HepG2 (cell line): ENCODE results near the gene GALR3. TPM values are rescaled to one million over a fixed set of nuclear protein-coding genes. Genes with fewer than 3 reads are reported as not detected.

Experiments
- CBX5 ChIP-seq: sonication (generic); formaldehyde crosslinking; IDR thresholded peaks from 2 replicates; pipeline ENCODE4 v1.4.0; 2020; ENCODE audit warnings: missing genetic modification reagents, borderline replicate concordance
- FOXK1 ChIP-seq: sonication (generic); formaldehyde crosslinking; IDR thresholded peaks from 2 replicates; pipeline ENCODE4 v1.4.0; 2020; ENCODE audit warnings: low read depth, missing genetic modification reagents, borderline replicate concordance
- KDM4B ChIP-seq: sonication (generic); formaldehyde crosslinking; IDR thresholded peaks from 2 replicates; pipeline ENCODE4 v1.4.0; 2020; ENCODE audit warnings: missing genetic modification reagents
- RAD21 ChIP-seq: fragments of 450-650 bp; formaldehyde crosslinking; IDR thresholded peaks from 2 replicates; pipeline ENCODE4 v1.5.0; 2020; ENCODE audit warnings: mild to moderate bottlenecking
- RARA ChIP-seq: IDR thresholded peaks from 2 replicates; pipeline ENCODE4 v1.6.1; 2016; ENCODE audit warnings: missing genetic modification reagents, missing compliant biosample characterization
- RFXANK ChIP-seq: IDR thresholded peaks from 2 replicates; pipeline ENCODE4 v1.6.1; 2016
- SATB2 ChIP-seq: sonication (generic); formaldehyde crosslinking; IDR thresholded peaks from 2 replicates; pipeline ENCODE4 v1.5.0; 2020; ENCODE audit warnings: missing genetic modification reagents
- SP4 ChIP-seq: sonication (generic); formaldehyde crosslinking; IDR thresholded peaks from 2 replicates; pipeline ENCODE4 v1.8.1; 2023; ENCODE audit warnings: mild to moderate bottlenecking, missing genetic modification reagents
- TARDBP ChIP-seq: sonication (generic); formaldehyde crosslinking; IDR thresholded peaks from 2 replicates; pipeline ENCODE4 v1.8.0; 2022; ENCODE audit warnings: mild to moderate bottlenecking, missing genetic modification reagents
- TCF7 ChIP-seq: sonication (generic); IDR thresholded peaks from 2 replicates; pipeline ENCODE4 v1.6.1; 2016; ENCODE audit warnings: antibody characterized with exemption, low read depth
- TCF7L2 ChIP-seq: IDR thresholded peaks from 2 replicates; pipeline ENCODE4 v1.6.1; 2011; ENCODE audit warnings: mild to moderate bottlenecking, low read depth, low read length, moderate library complexity
- ZNF274 ChIP-seq: sonication (generic); formaldehyde crosslinking; IDR thresholded peaks from 2 replicates; pipeline ENCODE4 v1.5.1; 2020; ENCODE audit warnings: mild to moderate bottlenecking, missing genetic modification reagents
- ZNF558 ChIP-seq: sonication (generic); formaldehyde crosslinking; IDR thresholded peaks from 2 replicates; pipeline ENCODE4 v1.9.0; 2022; ENCODE audit warnings: mild to moderate bottlenecking, missing genetic modification reagents, borderline replicate concordance
- ZNF781 ChIP-seq: sonication (generic); formaldehyde crosslinking; IDR thresholded peaks from 2 replicates; pipeline ENCODE4 v1.5.1; 2020; ENCODE audit warnings: borderline replicate concordance, mild to moderate bottlenecking, missing genetic modification reagents; ENCODE audit errors: not compliant biosample characterization
- polyA plus RNA-seq, 8 experiments: library from polyadenylated mRNA; depleted of rRNA in 3 of 8; stranded (reverse) in 7 of 8; unstranded in 1 of 8; fragments of >200 nt; fragmentation: Illumina TruSeq in 4 of 8; extraction: Trizol in 4 of 8; gene quantifications; 2 replicates each; pipeline versions ENCODE4 v1.2.1 to v1.2.3, GENCODE V29; 2011 to 2016; ENCODE audit warnings: low read depth in 4 of 8, missing spikeins in 1 of 8, mixed read lengths in 1 of 8; ENCODE audit not compliant: insufficient read depth in 1 of 8
- total RNA-seq, 5 experiments: library from RNA; depleted of rRNA; stranded (reverse); fragments of >200 nt; fragmentation: Illumina TruSeq; extraction: Trizol; gene quantifications; 2 replicates each; pipeline ENCODE4 v1.2.3, GENCODE V29; 2016; ENCODE audit warnings: low read depth in 1 of 5
- TF ChIP-seq, protein P1 (sequence below): sonication (generic); formaldehyde crosslinking; IDR thresholded peaks from 2 replicates; pipeline ENCODE4 v1.8.0; 2022; ENCODE audit warnings: mild to moderate bottlenecking, missing genetic modification reagents, moderate library complexity
- TF ChIP-seq, protein P2 (sequence below): sonication (generic); formaldehyde crosslinking; IDR thresholded peaks from 2 replicates; pipeline ENCODE4 v1.4.0; 2020; ENCODE audit warnings: missing genetic modification reagents, borderline replicate concordance
- TF ChIP-seq, protein P3 (sequence below): sonication (generic); formaldehyde crosslinking; IDR thresholded peaks from 2 replicates; pipeline ENCODE4 v1.4.0; 2020; ENCODE audit warnings: mild to moderate bottlenecking, missing genetic modification reagents
- TF ChIP-seq, protein P4 (sequence below): sonication (generic); formaldehyde crosslinking; IDR thresholded peaks from 2 replicates; pipeline ENCODE4 v1.4.0; 2020; ENCODE audit warnings: missing genetic modification reagents, borderline replicate concordance

GALR3 gene
- total and polyA plus RNA-seq, 2 of the 13 experiments (the other 11 are each of a cell fraction or from before 2014, with no cell fraction given), result 0.13 TPM; not detected in 1

DNA sequence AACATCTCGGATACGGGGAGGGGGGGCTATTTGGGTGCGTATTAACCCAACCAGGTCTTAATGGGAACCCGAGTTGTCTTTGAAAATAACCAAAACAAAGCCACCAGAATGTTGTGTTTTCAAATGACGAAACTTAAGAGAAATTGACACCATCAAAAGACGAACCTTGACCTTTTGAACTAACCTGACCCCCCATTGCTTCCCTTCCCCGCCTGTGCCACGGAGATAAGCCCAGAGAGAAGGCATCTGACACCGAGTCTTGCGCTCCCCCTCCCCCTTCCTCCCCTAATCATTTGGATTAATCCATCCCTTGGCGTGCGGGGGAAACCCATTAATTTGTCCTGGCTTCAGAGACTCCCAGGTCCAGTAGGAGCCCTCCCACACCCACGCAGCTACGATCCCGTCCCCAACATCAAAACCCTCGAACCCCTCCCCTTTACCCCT, 20.0 kb upstream of the GALR3 start (continued):
- TF ChIP-seq RARA (CRISPR knock-in tag) (peak; percentile 88), SP4 (CRISPR knock-in tag) (no peak), ZNF558 (peak; percentile 58; the same call in 1 of the 2 replicates), ZNF781 (CRISPR knock-in tag) (no peak), FOXK1 (peak; percentile 11; the same call in 1 of the 2 replicates), RFXANK (CRISPR knock-in tag) (no peak), SATB2 (CRISPR knock-in tag) (no peak), CBX5 (CRISPR knock-in tag) (no peak; the same call in 1 of the 2 replicates), KDM4B (CRISPR knock-in tag) (no peak), TCF7L2 (peak; percentile 77; the same call in 1 of the 2 replicates), TARDBP (no peak; the same call in 1 of the 2 replicates), ZNF274 (CRISPR knock-in tag) (no peak), RAD21 (CRISPR knock-in tag) (no peak), TCF7 (peak; percentile 55; the same call in 1 of the 2 replicates)
- TF ChIP-seq, protein P1, sequence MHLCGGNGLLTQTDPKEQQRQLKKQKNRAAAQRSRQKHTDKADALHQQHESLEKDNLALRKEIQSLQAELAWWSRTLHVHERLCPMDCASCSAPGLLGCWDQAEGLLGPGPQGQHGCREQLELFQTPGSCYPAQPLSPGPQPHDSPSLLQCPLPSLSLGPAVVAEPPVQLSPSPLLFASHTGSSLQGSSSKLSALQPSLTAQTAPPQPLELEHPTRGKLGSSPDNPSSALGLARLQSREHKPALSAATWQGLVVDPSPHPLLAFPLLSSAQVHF (CRISPR knock-in tag), result no peak
- TF ChIP-seq, protein P2, sequence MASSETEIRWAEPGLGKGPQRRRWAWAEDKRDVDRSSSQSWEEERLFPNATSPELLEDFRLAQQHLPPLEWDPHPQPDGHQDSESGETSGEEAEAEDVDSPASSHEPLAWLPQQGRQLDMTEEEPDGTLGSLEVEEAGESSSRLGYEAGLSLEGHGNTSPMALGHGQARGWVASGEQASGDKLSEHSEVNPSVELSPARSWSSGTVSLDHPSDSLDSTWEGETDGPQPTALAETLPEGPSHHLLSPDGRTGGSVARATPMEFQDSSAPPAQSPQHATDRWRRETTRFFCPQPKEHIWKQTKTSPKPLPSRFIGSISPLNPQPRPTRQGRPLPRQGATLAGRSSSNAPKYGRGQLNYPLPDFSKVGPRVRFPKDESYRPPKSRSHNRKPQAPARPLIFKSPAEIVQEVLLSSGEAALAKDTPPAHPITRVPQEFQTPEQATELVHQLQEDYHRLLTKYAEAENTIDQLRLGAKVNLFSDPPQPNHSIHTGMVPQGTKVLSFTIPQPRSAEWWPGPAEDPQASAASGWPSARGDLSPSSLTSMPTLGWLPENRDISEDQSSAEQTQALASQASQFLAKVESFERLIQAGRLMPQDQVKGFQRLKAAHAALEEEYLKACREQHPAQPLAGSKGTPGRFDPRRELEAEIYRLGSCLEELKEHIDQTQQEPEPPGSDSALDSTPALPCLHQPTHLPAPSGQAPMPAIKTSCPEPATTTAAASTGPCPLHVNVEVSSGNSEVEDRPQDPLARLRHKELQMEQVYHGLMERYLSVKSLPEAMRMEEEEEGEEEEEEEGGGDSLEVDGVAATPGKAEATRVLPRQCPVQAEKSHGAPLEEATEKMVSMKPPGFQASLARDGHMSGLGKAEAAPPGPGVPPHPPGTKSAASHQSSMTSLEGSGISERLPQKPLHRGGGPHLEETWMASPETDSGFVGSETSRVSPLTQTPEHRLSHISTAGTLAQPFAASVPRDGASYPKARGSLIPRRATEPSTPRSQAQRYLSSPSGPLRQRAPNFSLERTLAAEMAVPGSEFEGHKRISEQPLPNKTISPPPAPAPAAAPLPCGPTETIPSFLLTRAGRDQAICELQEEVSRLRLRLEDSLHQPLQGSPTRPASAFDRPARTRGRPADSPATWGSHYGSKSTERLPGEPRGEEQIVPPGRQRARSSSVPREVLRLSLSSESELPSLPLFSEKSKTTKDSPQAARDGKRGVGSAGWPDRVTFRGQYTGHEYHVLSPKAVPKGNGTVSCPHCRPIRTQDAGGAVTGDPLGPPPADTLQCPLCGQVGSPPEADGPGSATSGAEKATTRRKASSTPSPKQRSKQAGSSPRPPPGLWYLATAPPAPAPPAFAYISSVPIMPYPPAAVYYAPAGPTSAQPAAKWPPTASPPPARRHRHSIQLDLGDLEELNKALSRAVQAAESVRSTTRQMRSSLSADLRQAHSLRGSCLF, result no peak
- TF ChIP-seq, protein P3, sequence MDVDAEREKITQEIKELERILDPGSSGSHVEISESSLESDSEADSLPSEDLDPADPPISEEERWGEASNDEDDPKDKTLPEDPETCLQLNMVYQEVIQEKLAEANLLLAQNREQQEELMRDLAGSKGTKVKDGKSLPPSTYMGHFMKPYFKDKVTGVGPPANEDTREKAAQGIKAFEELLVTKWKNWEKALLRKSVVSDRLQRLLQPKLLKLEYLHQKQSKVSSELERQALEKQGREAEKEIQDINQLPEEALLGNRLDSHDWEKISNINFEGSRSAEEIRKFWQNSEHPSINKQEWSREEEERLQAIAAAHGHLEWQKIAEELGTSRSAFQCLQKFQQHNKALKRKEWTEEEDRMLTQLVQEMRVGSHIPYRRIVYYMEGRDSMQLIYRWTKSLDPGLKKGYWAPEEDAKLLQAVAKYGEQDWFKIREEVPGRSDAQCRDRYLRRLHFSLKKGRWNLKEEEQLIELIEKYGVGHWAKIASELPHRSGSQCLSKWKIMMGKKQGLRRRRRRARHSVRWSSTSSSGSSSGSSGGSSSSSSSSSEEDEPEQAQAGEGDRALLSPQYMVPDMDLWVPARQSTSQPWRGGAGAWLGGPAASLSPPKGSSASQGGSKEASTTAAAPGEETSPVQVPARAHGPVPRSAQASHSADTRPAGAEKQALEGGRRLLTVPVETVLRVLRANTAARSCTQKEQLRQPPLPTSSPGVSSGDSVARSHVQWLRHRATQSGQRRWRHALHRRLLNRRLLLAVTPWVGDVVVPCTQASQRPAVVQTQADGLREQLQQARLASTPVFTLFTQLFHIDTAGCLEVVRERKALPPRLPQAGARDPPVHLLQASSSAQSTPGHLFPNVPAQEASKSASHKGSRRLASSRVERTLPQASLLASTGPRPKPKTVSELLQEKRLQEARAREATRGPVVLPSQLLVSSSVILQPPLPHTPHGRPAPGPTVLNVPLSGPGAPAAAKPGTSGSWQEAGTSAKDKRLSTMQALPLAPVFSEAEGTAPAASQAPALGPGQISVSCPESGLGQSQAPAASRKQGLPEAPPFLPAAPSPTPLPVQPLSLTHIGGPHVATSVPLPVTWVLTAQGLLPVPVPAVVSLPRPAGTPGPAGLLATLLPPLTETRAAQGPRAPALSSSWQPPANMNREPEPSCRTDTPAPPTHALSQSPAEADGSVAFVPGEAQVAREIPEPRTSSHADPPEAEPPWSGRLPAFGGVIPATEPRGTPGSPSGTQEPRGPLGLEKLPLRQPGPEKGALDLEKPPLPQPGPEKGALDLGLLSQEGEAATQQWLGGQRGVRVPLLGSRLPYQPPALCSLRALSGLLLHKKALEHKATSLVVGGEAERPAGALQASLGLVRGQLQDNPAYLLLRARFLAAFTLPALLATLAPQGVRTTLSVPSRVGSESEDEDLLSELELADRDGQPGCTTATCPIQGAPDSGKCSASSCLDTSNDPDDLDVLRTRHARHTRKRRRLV (CRISPR knock-in tag), result no peak
- TF ChIP-seq, protein P4, sequence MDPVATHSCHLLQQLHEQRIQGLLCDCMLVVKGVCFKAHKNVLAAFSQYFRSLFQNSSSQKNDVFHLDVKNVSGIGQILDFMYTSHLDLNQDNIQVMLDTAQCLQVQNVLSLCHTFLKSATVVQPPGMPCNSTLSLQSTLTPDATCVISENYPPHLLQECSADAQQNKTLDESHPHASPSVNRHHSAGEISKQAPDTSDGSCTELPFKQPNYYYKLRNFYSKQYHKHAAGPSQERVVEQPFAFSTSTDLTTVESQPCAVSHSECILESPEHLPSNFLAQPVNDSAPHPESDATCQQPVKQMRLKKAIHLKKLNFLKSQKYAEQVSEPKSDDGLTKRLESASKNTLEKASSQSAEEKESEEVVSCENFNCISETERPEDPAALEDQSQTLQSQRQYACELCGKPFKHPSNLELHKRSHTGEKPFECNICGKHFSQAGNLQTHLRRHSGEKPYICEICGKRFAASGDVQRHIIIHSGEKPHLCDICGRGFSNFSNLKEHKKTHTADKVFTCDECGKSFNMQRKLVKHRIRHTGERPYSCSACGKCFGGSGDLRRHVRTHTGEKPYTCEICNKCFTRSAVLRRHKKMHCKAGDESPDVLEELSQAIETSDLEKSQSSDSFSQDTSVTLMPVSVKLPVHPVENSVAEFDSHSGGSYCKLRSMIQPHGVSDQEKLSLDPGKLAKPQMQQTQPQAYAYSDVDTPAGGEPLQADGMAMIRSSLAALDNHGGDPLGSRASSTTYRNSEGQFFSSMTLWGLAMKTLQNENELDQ, result no peak
